GM18505 (cell line): Measurements from ENCODE around the gene PABPC1L.

Experiments used
- ATAC-seq: cut with Tn5 transposase; IDR thresholded peaks from one replicate; pipeline ENCODE4 v1.9.1; 2021; ENCODE audit not compliant: unreplicated experiment
- POLR2A ChIP-seq: IDR thresholded peaks from 4 replicates; pipeline ENCODE4 v1.6.1; 2011; ENCODE audit warnings: borderline replicate concordance; ENCODE audit not compliant: insufficient read depth, insufficient read length; ENCODE audit errors: extremely low read depth

Gene PABPC1L

DNA sequence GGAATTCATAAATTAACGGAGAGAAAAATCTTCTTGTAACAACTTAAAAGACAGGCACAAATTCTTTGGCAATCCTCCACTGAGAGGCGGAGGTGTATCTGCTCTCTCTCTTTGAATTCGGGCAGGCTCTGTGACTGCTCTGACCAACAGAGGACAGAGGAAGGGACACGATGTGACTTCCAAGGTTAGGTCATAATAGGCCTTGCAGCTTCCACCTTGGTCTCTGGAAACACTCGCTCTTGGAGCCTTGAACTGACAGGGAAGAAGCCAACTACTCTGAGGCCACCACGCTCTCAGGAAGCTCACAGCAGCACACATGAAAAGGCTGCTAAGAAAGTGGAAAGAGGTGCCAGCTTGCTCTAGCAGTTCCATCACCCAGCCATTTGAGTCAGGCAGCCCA lies 35.4 kb downstream of the PABPC1L start:
- TF ChIP-seq POLR2A, result no peak
- ATAC-seq, result no peak

DNA sequence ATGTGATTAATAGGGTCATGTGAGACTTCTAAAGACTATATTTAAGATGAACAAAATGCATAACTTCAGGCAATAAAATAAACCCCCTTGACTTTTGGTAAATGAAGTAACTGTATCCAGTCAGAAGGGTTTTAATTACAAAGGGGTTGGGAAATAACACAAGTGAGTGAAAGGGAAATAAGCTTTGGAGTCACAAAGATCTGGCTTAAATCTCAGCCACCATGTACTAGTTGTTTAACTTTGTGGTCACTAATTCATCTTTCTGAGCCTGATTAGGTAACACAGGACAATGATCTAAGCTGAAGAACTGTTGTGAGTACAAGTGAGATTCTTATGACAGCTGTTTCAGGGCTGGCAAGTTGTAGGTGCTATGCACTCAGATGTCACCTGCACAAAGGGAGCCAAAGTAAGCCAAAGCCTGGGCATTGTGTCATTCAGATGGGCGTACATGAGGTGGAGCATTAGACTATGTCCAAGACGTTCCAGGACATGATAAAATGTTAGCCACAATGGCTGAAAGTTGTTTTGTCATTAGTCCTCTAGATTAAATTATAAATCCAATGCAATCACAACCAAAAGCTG lies 36.5 kb downstream of the PABPC1L start:
- ATAC-seq, result no peak
- no peak for TF ChIP-seq POLR2A

DNA sequence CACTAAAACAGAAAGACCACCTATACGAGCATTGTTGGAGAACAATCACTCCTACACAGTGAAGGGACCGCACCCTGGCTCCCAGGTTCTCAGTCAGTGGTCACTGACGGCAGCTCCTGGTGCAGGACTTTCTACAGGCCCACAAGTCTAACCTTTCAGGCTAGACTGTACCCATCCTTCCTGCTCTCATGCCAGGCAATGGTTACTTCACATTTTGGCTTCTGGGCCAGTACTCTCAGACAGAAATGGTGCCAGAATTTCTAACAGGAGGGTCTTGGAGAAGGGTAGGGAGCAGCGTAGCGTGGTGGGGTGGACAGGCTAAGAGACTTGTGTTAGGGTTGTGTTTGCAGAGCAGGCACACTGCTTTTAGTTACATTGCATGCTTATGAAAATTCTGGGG lies 38.2 kb downstream of the PABPC1L start:
- ATAC-seq, result no peak
- no peak for TF ChIP-seq POLR2A

DNA sequence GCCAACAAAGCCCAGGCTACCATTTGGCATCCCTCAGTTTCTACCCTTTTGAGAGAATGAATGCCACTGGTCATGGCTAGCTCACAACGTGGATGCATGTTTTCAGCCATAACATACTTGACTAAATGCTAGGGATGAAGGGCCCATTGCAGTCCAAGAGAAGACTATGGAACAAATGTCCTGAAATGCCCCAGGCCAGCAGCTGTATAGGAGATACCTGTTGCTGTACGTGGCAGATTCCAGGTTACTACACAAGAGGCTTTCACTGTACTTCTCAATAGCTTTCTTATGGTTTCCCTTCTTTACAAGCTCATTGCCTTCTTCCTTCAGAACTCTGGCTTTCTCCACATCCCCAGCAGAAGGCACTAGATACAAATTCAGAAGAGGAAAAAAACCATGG lies 38.7 kb downstream of the PABPC1L start:
- no peak for ATAC-seq
- TF ChIP-seq POLR2A, result no peak

DNA sequence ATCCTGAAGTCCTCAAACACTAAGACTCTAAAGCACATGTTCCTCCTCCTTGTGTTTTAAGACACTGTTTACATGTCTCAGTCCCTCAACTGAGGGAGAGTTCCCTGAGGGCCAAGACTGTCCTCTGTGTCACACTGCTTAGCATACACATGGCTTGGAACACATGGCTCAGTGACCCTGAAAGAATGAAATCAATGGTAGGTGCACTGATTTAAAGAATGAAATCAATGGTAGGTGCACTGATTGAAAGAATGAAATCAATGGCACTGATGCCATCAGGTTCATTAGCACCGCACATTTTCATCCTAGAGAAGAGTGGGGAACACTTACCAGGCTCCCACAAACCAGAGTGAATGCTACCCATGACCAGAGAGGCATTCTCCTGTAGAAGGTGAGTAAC lies 40.5 kb downstream of the PABPC1L start:
- TF ChIP-seq POLR2A, result no peak
- no peak for ATAC-seq

DNA sequence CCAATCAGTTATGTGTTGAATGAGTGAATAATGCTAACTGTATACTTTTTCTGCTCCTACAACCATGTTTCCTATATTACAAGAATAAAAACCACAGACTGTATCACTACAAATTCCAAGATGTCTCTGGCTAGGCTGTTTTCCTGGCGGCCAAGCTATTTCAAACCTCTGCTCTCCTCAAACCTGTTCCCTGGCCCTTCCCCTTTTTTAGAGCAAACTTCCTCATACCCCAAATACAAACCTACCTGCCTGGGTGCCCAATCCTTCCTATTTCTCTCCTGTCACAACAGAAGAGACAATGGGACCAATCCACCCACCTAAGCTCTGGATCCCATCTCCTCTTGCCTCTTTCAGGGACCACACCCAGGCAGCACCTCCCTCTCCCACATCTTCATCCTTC lies 42.9 kb downstream of the PABPC1L start:
- ATAC-seq, result no peak
- no peak for TF ChIP-seq POLR2A

DNA sequence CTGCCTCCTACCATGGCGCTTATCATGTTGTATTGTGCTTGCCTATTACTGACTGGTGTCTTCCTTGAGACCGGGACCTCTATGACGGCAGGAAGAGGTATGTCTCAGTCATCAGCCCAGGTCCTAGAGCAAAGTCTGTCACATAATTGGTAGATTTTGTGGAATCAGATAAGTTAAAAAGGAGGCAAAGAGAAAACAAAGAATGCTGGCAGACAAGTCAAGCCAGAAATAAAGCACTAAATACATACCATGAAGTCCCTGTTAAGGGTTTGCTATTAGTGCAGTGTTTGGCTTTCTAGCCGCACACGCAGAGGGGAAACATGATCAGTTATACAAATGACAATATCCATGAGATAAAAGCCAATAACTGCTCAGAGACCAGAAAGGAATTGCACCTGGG lies 44.4 kb downstream of the PABPC1L start:
- no peak for ATAC-seq
- no peak for TF ChIP-seq POLR2A

DNA sequence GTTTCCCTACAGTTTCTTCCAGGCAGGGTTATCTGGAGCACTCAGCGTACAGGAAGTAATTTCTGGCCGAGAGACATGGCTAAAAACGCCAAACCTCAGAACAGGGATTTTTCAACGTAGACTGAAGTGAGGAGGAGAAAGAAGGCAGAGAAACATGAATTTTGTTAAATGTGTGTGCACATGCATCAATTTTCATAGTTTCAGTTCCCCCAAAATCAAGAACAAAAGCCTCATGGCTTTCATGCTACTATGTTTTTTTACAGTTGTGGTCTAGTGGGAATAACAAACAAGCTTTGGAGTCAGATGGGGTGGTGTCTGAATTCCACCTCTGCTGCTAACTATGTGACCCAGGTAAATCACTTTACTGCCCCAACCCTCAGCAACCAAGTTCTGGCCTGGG lies 45.4 kb downstream of the PABPC1L start:
- ATAC-seq, result no peak
- no peak for TF ChIP-seq POLR2A

DNA sequence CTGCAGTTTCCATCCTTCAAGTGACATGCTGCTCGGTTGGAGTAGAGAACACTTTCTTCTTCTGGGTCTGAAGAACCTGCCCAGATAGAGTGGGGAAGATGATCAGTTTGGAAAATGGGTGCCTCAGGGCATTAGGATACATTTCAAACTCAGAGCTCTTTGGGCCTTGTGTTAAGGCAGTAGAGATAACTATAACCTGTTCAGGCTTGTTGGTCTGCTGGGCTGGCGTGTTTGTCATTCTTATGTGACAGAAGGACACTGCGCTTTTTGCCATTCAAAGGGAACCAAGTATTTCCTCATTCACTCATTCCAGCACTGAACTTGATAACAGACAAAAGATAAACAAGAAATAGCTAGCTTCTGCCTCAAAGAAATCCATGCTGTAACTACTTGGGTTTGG lies 46.5 kb downstream of the PABPC1L start:
- TF ChIP-seq POLR2A, result no peak
- ATAC-seq, result no peak

DNA sequence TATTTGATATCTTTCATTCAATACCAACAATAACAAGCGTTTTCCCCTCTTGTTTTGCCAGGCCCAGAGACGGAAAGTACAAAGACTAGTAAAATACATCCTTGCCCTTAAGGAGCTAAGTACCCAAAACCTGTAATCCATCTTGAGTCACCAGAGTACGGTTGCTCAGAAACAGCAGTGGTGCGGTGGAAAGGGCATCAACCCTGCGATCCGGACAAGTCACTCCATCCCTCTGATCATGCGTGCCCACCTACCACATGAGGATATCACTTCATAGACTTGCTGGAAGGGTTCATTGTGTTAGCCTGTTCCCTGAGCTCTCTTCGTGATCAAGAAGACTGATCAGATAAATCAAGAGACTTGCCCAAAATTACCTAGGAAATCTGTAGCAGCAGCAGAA lies 48.4 kb downstream of the PABPC1L start:
- no peak for TF ChIP-seq POLR2A
- ATAC-seq, result no peak

DNA sequence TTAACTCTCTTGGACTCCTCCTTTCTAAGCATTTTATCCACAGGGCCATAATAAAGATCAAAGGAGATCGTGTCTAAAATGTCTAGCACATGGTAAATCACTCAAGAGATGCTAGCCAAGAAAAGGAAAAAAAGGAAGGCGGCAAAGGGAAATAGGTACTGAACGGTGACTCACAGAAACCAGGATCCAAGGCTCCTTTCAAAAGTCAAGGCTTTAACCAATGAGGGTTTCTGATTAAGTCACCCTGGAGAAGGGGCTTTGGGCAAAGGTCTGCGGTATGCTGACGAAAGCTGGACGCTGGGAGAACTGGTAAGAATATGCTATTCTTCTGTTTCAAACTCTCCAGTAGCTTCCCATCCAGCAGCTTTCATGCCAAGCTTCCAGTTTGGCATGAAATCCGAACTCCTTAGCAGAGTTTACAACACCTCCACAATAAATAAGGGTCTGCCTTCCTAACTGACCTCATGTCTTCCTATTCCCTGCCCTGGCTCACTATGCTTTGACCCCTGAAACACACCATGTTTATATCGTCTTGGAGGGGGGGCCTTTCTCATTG lies 49.3 kb downstream of the PABPC1L start:
- no peak for TF ChIP-seq POLR2A
- no peak for ATAC-seq

DNA sequence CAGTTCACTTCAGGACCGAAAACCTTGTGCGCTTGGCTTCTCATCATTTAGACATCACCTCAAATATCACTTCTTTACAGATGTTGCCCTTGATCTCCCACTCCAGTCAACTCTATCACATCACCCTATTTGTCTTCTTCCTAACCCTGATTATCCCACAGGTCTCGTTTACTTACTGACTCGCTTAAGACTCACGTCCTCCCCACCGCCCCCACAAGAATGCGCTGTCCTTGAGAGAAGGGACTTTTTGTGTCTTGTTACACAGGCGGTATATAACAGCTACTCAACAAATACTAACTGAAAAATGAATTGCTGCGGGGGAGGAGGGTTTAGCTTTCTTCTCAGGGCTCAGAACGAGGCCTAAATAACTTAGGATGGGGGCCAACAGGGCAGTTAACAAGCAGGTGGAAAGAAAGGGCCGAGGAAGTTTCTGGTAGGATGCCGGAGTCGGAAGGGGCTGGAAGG lies 49.8 kb downstream of the PABPC1L start:
- ATAC-seq, result peak; percentile 3
- TF ChIP-seq POLR2A, result no peak

DNA sequence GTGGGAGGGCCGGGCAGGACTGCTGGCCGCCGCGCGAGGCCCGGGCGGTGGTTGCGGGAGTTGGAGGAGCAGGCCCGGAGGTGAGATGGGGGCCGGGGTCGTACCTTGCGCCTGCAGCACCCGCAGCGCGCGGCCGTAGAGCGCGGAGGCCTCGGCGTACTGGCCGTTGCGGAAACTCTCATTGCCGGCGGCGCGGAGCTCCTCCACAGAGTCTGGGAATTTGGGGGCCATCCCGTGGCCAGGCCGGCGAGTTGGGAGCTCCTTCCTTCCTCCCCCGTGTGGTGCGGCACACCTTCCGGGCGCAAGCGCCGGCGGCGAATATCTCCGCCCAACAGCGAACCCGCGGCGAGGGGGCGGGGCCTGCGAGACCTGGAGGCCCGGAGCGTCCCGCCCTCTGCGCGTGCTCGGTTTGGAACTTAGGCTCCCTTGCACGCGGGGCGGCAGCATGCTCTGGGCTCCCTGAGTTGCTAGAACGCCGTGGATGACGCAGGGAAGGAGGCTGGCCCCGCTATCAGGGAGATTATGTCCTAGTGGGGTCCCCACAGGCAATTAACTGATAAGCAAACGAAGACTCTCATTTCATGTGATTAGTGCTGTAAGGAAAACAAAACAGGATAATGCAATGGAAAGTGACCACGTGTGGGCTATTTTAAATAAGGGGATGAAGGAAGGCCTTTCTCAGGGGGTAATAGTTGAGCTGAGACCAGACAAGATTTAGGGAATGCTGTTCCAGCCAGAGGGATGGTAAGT lies 50.4 kb downstream of the PABPC1L start, which contains the start of gene TOMM34:
TOMM34 (minus strand) TSS at position 295 of the 750 bp plus-strand sequence; CDS start at position 231, 64 bp downstream.
- ATAC-seq, result peak; percentile 80
- TF ChIP-seq POLR2A, result peak; percentile 69
